H9 (cell line): ENCODE results near the gene TRIM17. TPM values are rescaled to one million over a fixed set of nuclear protein-coding genes. Genes with fewer than 3 reads are reported as not detected.

Experiments used
- DNase-seq: peaks from one replicate; pipeline ENCODE4 v3.0.0-alpha.2; 2017
- H2AFZ ChIP-seq: one replicate; pipeline ENCODE4 v1.6.1; 2013; ENCODE audit warnings: mild to moderate bottlenecking, low read length, control low read depth, moderate library complexity
- H2AK5ac ChIP-seq: 2 replicates; pipeline ENCODE4 v1.6.1; 2013; ENCODE audit warnings: low read length, control low read depth, mixed read lengths; ENCODE audit not compliant: insufficient read length
- H2BK120ac ChIP-seq: one replicate; pipeline ENCODE4 v1.6.1; 2013; ENCODE audit warnings: low read depth, mild to moderate bottlenecking, low read length, control low read depth, inconsistent platforms; ENCODE audit not compliant: poor library complexity, severe bottlenecking
- H2BK12ac ChIP-seq: 2 replicates; pipeline ENCODE4 v1.6.1; 2013; ENCODE audit warnings: low read length, control low read depth, mixed read lengths, low read depth; ENCODE audit not compliant: insufficient read length
- H2BK15ac ChIP-seq: 2 replicates; pipeline ENCODE4 v1.6.1; 2013; ENCODE audit warnings: low read depth, low read length, control low read depth
- H2BK20ac ChIP-seq: one replicate; pipeline ENCODE4 v1.6.1; 2013; ENCODE audit warnings: low read depth, mild to moderate bottlenecking, low read length, control low read depth, inconsistent platforms; ENCODE audit not compliant: poor library complexity, severe bottlenecking
- H2BK5ac ChIP-seq: 2 replicates; pipeline ENCODE4 v1.6.1; 2013; ENCODE audit warnings: low read length, control low read depth, mixed read lengths; ENCODE audit not compliant: insufficient read length
- H3K14ac ChIP-seq: 2 replicates; pipeline ENCODE4 v1.6.1; 2013; ENCODE audit warnings: low read length, control low read depth; ENCODE audit not compliant: insufficient read depth
- H3K18ac ChIP-seq: 2 replicates; pipeline ENCODE4 v1.6.1; 2013; ENCODE audit warnings: low read depth, mild to moderate bottlenecking, mixed read lengths, low read length, control low read depth; ENCODE audit not compliant: insufficient read length
- H3K23ac ChIP-seq: 2 replicates; pipeline ENCODE4 v1.6.1; 2013; ENCODE audit warnings: low read length, control low read depth, mixed read lengths, low read depth; ENCODE audit not compliant: insufficient read length
- H3K23me2 ChIP-seq: 2 replicates; pipeline ENCODE4 v1.6.1; 2013; ENCODE audit warnings: low read depth, mild to moderate bottlenecking, mixed read lengths, low read length, control low read depth; ENCODE audit not compliant: insufficient read length, poor library complexity, severe bottlenecking
- H3K27ac ChIP-seq: 2 replicates; pipeline ENCODE4 v1.5.1; 2013; ENCODE audit warnings: low read length, control low read depth, mixed read lengths, low read depth; ENCODE audit not compliant: insufficient read length
- H3K27me3 ChIP-seq: 2 replicates; pipeline ENCODE4 v1.6.1; 2013; ENCODE audit warnings: low read length, control low read depth, inconsistent platforms; ENCODE audit not compliant: insufficient read depth
- H3K4ac ChIP-seq: 2 replicates; pipeline ENCODE4 v1.6.1; 2013; ENCODE audit warnings: low read depth, mild to moderate bottlenecking, control low read depth, inconsistent platforms, low read length, moderate library complexity
- H3K4me1 ChIP-seq: 2 replicates; pipeline ENCODE4 v1.6.1; 2013; ENCODE audit warnings: low read length, control low read depth, inconsistent platforms; ENCODE audit not compliant: insufficient read depth
- H3K4me2 ChIP-seq: 2 replicates; pipeline ENCODE4 v1.6.1; 2013; ENCODE audit warnings: low read length, control low read depth, mixed read lengths; ENCODE audit not compliant: insufficient read length, insufficient read depth
- H3K56ac ChIP-seq: 2 replicates; pipeline ENCODE4 v1.6.1; 2013; ENCODE audit warnings: low read depth, mild to moderate bottlenecking, mixed read lengths, low read length, control low read depth; ENCODE audit not compliant: insufficient read length
- H3K79me1 ChIP-seq: 2 replicates; pipeline ENCODE4 v1.6.1; 2013; ENCODE audit warnings: low read depth, mild to moderate bottlenecking, moderate library complexity, low read length, control low read depth, inconsistent platforms; ENCODE audit not compliant: insufficient read depth, poor library complexity, severe bottlenecking
- H3K79me2 ChIP-seq: 2 replicates; pipeline ENCODE4 v1.6.1; 2013; ENCODE audit warnings: low read length, control low read depth, inconsistent platforms; ENCODE audit not compliant: insufficient read depth
- H3K9ac ChIP-seq: 2 replicates; pipeline ENCODE4 v1.6.1; 2013; ENCODE audit warnings: low read length, control low read depth, mixed read lengths; ENCODE audit not compliant: insufficient read length; ENCODE audit errors: extremely low read depth
- H3K9me3 ChIP-seq: one replicate; pipeline ENCODE4 v1.6.1; 2013; ENCODE audit warnings: low read depth, low read length, inconsistent platforms; ENCODE audit not compliant: control insufficient read depth
- H3T11ph ChIP-seq: one replicate; pipeline ENCODE4 v1.6.1; 2013; ENCODE audit warnings: mild to moderate bottlenecking, low read length, control low read depth, inconsistent platforms
- H4K20me1 ChIP-seq: one replicate; pipeline ENCODE4 v1.6.1; 2013; ENCODE audit not compliant: control insufficient read depth, insufficient read length, insufficient read depth
- H4K5ac ChIP-seq: 2 replicates; pipeline ENCODE4 v1.6.1; 2013; ENCODE audit warnings: low read depth, mild to moderate bottlenecking, mixed read lengths, low read length, control low read depth; ENCODE audit not compliant: insufficient read length
- H4K8ac ChIP-seq: replicated peaks from 2 replicates; pipeline ENCODE4 v1.6.1; 2013; ENCODE audit warnings: low read length, control low read depth, mixed read lengths, low read depth; ENCODE audit not compliant: insufficient read length
- H4K91ac ChIP-seq: 2 replicates; pipeline ENCODE4 v1.6.1; 2013; ENCODE audit warnings: low read depth, mild to moderate bottlenecking, moderate library complexity, mixed read lengths, low read length, control low read depth; ENCODE audit not compliant: insufficient read length
- H3K27ac Mint-ChIP-seq, 3 experiments: 2 replicates in 2 of 3; 3 replicates in 1 of 3; pipeline ENCODE4 v1.8.0; 2020 to 2021; ENCODE audit warnings: mixed read lengths in 3 of 3, mild to moderate bottlenecking in 1 of 3, moderate library complexity in 1 of 3
- H3K27me3 Mint-ChIP-seq: 2 replicates; pipeline ENCODE4 v1.8.0; 2021; ENCODE audit warnings: low read depth, mild to moderate bottlenecking, moderate library complexity, mixed read lengths
- H3K36me3 Mint-ChIP-seq, 3 experiments: 2 replicates in 2 of 3; 3 replicates in 1 of 3; pipeline ENCODE4 v1.8.0; 2020 to 2021; ENCODE audit warnings: low read depth in 3 of 3, mixed read lengths in 3 of 3; ENCODE audit not compliant: insufficient read depth in 1 of 3
- H3K4me1 Mint-ChIP-seq, 2 experiments: 2 replicates each; pipeline ENCODE4 v1.8.0; 2020; ENCODE audit warnings: mixed read lengths in 2 of 2
- H3K4me3 Mint-ChIP-seq, 2 experiments: 2 replicates in 1 of 2; 3 replicates in 1 of 2; pipeline ENCODE4 v1.8.0; 2020 to 2021; ENCODE audit warnings: mild to moderate bottlenecking in 2 of 2, mixed read lengths in 2 of 2, moderate library complexity in 1 of 2
- H3K9me3 Mint-ChIP-seq, 2 experiments: 2 replicates in 1 of 2; 3 replicates in 1 of 2; pipeline ENCODE4 v1.8.0; 2020; ENCODE audit warnings: mild to moderate bottlenecking in 2 of 2, mixed read lengths in 2 of 2, moderate library complexity in 1 of 2
- WGBS: extraction: QIAGEN DNeasy Blood & Tissue Kit; methylation state at CpG from one replicate; pipeline ENCODE4 v1.1.7; 2013; ENCODE audit warnings: missing lambda C conversion rate, low lambda C conversion rate, mixed read lengths; ENCODE audit not compliant: insufficient read length; ENCODE audit errors: extremely low coverage; 5-methylcytosine and 5-hydroxymethylcytosine counted together
- total RNA-seq: library from RNA; stranded (reverse); gene quantifications from 2 replicates; pipeline ENCODE4 v1.2.1, GENCODE V29; 2021
- TF ChIP-seq, protein P1 (sequence below): fragments of 200-600 bp; sonication (generic); conservative IDR thresholded peaks from 3 replicates; pipeline ENCODE4 v1.8.0; 2021; ENCODE audit warnings: antibody characterized with exemption, mild to moderate bottlenecking

Gene TRIM17
- total RNA-seq, 1 experiment from 2014 or later, result 2.8 TPM

- Histone ChIP-seq H3K9me3 (no peaks in the 10 kb centered on the region), H3T11ph (no peak overlapping the region), H3K4me1 (no peaks in the 10 kb centered on the region), H3K18ac (no peak overlapping the region), H3K27ac (no peak overlapping the region), H4K5ac (no peak overlapping the region), H3K23ac (no peak overlapping the region), H2BK12ac (no peak overlapping the region), H3K23me2 (no peaks in the 10 kb centered on the region), H3K14ac (no peak overlapping the region), H4K8ac (no peak overlapping the region), H3K79me2 (no peaks in the 10 kb centered on the region), H3K9ac (no peak overlapping the region), H3K27me3 (no peaks in the 10 kb centered on the region), H2AFZ (no peak overlapping the region), H2BK5ac (no peak overlapping the region), H3K4me2 (no peak overlapping the region), H3K4ac (no peak overlapping the region), H3K79me1 (no peaks in the 10 kb centered on the region), H2AK5ac (no peak overlapping the region), H2BK15ac (no peak overlapping the region), H3K56ac (no peak overlapping the region), H4K91ac (no peak overlapping the region), H4K20me1 (no peaks in the 10 kb centered on the region), H2BK120ac (no peak overlapping the region), H2BK20ac (no peak overlapping the region)
- no CpG with 5 or more reads among the region's 9 CpGs for WGBS
- no peak overlapping the region for H3K4me3 Mint-ChIP-seq
- peaks cover 5% of the 10 kb centered on the region for H3K27me3 Mint-ChIP-seq
- H3K9me3 Mint-ChIP-seq, result no peaks in the 10 kb centered on the region
- H3K36me3 Mint-ChIP-seq, result no peaks in the 10 kb centered on the region
- DNase-seq, result no peak
- TF ChIP-seq, protein P1, sequence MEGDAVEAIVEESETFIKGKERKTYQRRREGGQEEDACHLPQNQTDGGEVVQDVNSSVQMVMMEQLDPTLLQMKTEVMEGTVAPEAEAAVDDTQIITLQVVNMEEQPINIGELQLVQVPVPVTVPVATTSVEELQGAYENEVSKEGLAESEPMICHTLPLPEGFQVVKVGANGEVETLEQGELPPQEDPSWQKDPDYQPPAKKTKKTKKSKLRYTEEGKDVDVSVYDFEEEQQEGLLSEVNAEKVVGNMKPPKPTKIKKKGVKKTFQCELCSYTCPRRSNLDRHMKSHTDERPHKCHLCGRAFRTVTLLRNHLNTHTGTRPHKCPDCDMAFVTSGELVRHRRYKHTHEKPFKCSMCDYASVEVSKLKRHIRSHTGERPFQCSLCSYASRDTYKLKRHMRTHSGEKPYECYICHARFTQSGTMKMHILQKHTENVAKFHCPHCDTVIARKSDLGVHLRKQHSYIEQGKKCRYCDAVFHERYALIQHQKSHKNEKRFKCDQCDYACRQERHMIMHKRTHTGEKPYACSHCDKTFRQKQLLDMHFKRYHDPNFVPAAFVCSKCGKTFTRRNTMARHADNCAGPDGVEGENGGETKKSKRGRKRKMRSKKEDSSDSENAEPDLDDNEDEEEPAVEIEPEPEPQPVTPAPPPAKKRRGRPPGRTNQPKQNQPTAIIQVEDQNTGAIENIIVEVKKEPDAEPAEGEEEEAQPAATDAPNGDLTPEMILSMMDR, result no peak
- H3K27ac Mint-ChIP-seq, result no peak overlapping the region; a peak in 1 of 7 replicates
- peaks cover 2 to 9% of the 10 kb centered on the region in 2 experiments; a peak in 2 of 4 replicates for H3K4me1 Mint-ChIP-seq
Measured at GRCh38 chr1:228363686-228364067, 53.0 kb downstream of the TRIM17 start.
